GM21515 (cell line): Measurements from ENCODE around the gene ZNF429.
"Not testable (repeated sequence)": the region's sequence is repeated elsewhere in the genome, so short reads cannot be mapped to it uniquely, and the experiment has no call there.

Experiments
- ATAC-seq: cut with Tn5 transposase; IDR thresholded peaks from one replicate; pipeline ENCODE4 v1.9.1; 2021; ENCODE audit not compliant: unreplicated experiment

ZNF429 gene

DNA sequence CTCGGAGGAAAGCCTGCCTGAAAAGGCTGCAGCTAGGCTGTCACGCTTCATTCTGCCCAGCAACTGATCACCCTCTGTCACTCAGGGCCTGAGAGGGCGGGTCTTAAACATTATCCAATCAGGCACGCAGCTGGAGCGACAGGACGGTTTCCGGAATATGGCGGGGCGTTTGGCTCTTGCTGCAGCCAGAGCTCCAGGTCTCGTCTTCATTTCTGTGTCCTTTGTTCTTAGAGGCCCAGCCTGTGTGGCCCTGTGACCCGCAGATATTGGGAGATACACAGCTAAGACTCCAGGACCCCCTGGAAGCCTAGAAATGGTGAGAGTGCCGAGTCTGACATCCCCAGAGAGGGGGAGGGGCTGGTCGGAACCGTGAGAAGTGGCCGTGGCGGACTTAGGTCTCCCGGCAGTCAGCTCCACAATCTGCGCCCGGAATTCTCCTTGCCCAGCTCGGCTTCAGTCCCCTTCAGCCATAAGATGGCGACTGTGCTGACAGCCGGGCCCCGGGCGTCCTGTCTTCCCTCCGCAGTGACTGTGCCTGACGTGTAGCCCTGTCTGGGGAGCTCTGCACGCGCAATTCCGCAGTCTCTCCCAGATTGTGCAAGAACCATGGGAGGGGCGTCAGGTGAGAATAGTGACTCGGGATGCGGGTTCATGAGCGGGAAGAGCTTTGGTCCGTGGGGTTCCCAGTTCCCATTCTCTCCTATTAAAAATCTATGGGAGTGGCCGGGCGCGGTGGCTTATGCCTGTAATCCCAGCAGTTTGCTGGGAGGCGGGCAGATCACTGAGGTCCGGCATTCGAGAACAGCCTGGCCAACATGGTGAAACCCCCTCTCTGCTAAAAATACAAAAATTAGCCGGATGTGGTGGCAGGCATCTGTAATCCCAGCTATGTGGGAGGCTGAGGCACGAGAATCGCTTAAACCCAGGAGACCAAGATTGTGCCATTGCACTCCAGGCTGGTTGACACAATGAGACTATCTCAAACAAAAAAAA lies at the start of gene ZNF429:
TSS of gene ZNF429 (plus strand) at position 144 of the 993 bp plus-strand sequence. CDS start at position 314, 170 bp downstream.
- ATAC-seq = peak; percentile 99

DNA sequence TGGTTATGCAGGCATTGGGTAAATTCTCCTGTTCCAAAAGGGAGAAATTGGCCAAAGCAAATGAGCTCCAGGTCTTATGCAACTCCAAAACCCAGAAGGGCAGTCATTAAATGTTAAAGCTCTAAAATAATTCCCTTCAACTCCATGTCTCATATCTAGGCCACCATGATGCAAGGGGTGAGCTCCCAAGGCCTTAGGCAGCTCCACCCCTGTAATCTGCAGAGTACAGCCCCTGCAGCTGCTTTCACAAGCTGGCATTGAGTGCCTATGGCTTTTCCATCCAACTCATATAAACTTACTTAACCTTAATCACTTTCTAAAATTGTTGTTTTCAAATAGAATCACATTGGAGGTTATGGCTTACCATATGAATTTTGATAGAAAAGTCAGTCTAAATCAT lies 44.7 kb upstream of the ZNF429 start:
- ATAC-seq = no peak

DNA sequence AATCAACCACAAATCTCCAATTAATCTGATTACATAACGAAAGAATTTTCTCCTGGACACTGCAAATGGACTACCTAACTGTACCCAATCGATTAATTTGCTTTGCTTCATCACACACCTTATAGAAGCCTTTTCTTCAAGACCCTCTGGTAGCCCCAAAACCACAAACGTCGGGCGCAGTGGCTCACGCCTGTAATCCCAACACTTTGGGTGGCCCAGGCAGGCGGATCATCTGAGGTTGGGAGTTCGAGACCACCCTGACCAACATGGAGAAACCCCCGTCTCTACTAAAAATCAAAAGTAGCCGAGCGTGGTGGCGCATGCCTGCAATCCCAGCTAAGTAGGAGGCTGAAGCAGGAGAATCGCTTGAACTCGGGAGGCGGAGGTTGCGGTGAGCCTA lies 42.9 kb upstream of the ZNF429 start:
- no peak for ATAC-seq

DNA sequence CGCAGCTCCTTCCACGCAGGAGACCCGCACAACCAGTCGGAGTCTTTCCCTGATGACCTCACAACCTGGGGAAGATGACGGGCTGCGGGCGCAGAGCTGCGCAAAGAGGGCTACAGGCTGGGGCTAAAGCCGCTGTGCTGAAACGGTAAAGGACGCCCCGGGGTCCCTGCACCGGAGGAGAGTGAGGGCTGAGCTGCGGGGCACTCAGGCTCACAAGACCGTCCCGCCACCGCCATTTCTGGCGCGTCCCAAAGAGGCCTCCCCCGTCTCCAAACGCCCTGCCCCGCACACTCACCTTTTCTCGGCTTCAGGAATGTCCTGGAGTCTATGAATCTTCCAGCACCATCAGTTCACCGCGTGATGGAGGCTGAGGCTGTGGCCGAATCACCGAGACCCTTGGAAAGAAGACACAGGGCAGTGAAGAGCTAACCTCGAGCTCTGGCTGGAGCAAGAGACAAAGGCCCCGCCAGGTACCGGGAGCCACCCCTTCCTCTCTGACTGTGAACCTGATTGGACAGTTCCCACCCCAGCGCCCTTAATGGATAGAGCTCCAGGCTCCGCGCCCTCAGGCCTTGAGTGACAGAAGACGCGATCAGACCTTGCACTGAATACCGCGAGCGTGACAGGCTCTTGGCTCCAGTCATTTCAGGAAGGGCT lies 41.8 kb upstream of the ZNF429 start:
- ATAC-seq = no peak

DNA sequence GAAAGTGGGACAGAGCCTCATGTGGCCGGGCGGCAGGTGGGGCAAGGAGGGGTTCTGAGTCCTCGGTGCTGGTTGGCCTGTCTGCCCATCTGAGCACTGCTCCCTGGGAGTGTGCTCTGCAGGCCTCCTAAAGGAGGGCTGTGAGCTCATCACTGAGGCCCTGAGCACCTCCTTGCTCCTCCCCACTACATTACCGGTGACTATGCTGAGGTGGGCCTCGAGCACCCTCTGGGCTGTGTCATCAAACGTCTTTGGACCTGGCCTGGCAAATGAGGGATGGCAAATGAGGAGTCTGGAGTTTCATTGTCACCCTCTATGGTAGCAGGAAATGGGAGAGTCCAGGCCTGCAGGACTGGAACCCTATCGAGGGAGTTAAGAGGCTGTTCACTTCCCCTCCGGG lies 38.8 kb upstream of the ZNF429 start:
- no peak for ATAC-seq

DNA sequence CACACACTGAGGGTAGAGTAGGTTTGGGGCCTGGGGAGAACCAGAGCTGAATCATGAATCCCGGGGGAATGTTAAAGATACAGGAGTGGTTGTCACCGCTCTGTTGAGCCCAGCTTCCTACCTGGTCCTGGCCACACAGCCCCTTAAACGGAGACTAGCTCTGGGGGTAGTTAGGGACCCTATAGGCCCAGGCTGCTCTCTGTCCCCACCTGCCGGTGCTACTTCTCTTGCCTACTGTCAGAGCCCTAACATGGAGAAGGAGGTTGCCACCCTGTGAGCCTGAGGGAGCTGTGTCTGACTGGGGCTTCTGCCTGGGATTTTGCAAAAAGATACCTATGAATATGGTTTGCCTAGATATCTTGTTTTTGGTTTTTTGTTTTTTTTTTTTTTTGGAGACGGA lies 36.6 kb upstream of the ZNF429 start:
- no peak for ATAC-seq

DNA sequence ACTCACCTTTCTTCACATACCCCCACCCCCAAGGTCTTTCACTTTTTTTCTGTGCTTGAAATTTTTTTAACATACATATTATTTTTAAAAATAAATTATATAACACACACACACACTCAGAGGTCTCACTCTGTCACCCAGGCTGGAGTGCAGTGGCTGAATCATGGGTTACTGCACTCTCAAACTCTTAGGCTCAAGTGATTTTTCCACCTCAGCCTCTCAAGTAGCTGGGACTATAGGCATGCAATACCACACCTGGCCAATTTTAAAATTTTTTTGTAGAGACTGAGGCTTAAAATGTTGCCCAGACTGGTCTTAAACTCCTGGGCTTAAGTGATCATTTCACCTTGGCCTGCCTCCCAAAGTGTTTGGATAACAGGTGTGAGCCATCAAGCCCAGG lies 32.9 kb upstream of the ZNF429 start:
- ATAC-seq = no peak

DNA sequence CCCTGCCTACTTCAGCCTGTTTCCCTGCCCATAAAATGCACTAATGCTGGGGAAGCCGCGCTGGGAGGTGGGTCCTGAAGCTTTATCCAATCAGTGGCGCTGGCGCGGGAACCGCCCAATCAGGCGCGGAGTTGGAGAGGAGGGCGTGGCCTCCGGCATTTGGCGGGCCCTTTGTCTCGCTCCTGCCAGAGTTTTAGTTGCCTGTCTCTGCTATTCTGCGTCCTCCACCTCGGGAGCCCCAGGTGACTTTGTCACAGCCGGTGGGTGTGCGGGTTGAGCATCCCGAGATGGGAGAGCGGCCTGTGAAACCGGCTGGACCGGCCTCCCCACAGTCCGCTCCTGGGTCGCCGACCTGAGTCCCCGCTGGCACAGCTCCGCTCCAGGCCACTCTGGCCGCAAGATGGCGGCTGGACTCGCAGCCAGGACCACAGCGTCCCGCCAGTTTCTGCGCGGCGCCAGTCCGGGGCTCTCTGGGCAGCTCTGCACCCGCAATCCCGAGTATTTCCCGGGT lies 30.7 kb upstream of the ZNF429 start:
- no peak for ATAC-seq

DNA sequence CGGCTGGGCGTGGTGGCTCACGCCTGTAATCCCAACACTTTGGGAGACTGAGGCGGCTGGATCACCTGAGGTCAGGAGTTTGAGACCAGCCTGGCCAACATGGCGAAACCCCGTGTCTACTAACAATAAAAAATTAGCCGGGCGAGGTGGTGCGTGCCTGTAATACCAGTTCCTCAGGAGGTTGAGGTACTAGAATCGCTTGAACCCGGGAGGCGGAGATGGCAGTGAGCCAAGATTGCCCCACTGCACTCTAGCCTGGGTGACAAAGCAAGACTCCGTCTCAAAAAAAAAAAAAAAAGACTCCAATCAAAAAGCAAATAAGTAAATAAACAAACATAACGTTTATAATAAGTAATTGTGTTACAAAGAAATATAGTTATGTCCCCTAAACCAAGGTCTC lies 23.0 kb upstream of the ZNF429 start:
- ATAC-seq = not testable (repeated sequence)

DNA sequence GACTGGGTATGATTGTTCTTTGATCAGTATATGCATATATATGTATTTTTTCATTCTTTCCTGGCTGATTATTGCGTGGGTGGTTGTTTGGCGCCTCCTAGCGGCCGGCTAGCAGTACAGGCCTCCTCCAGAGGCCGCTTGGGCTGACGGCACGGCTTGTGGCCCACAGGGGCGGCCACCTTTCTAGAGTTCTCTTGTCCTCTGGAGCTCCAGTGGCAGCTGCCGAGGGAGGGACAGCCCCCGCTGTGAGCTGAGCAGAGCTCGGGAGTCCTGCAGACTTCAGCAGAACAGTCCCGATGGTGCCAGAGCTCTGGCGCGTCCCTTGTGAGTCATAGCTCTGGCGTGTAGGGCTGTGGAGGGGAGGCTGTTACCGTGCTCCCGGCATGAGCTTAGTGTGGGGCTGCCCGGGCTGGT lies 22.5 kb upstream of the ZNF429 start:
- ATAC-seq = no peak

DNA sequence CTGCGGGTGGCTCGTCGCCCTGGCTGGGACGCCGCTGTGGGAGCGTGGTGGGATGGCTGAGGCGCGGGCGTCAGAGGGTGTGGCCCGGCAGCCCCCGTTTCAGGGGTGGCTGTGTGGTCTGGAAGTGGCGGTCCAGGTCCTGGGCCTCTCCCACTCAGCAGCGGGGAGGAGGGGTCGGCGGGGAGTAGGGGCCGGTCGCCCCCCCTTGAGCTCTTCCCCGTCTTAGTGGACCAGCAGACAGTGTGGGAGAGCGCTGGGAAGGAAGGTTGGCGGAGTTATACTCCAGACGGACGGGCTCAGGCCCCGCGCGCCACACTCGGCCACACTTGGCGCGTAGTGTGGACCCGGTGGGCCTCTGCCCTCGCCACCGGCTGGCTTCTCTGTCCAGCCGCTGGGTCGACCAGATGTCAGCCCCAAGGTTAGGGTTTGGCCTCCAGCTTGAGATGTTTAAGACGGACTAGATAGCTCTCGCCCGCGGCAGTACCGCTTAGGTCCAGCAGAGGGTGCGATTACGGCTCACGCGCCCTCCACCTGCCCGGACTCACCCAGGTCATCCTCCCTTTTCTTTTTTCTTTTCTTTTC lies 21.7 kb upstream of the ZNF429 start:
- no peak for ATAC-seq

DNA sequence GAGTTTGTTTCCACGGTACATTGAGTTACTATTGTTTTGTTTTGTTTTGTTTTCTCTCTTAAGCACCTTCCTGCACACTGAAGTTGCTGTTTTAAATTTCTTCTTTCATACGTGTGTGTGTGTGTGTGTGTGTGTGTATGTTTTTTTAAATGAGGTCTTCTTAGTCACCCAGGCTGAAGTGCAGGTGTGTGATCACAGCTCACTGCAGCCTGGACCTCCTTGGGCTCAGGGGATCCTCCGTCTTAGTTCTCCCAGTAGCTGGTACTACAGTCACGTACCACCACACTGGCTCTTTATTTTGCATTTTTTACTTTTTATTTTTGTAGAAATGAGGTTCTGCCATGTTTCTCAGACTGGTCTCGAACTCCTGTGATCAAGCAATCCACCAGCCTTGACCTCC lies 20.8 kb upstream of the ZNF429 start:
- ATAC-seq = no peak

DNA sequence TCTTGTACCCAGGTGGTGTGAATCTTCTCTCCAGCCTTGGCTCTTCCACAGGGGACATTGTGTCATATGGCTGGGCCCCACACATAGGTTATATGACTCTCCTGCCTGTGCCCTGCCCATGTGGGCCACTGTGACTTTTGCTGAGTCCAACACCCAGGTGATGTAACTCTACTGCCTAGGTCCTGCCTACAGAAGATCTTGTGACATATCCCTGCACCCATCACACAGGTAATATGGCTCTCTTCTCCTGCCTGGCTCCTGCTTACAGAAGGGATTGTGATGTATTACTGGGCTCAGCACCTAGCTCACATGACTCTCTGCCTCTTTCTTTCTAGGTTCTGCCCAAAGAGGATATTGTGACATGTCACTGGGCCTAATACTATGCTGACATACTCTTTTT lies 19.5 kb upstream of the ZNF429 start:
- no peak for ATAC-seq

DNA sequence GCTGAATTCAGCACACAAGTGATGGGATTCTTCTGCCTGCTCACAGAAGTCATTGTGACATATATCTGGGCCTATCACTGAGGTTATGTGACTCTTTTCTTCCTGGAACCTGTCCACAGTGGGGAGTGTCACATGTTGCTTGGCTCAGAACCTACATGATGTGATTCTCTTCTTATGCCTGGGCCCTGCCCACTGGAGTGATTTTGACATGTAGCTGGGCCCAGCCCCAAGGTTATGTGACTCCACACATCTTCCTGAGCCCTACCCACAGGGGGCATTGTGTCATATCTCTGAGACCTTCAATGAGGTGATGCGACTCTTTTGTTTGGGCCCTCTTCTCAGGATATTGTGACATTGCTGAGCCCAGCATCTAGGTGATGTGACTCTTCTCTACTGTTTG lies 17.4 kb upstream of the ZNF429 start:
- ATAC-seq = no peak

DNA sequence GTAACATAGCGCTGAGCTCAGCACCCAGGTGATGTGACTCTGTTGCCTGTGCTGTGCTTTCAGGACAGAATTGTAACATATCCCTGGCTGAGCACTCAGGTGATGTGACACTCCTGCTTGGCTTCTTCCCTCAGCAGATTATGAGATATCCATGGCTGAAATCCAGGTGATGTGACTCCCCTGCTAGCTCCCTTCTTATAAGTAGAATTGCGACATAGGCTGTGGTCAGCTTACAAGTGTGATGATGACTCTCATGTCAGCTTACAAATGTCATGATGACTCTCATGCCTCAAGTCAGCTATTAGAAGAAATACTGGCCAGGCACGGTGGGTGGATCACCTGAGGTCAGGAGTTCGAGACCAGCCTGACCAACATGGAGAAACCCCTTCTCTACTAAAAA lies 14.3 kb upstream of the ZNF429 start:
- no peak for ATAC-seq

DNA sequence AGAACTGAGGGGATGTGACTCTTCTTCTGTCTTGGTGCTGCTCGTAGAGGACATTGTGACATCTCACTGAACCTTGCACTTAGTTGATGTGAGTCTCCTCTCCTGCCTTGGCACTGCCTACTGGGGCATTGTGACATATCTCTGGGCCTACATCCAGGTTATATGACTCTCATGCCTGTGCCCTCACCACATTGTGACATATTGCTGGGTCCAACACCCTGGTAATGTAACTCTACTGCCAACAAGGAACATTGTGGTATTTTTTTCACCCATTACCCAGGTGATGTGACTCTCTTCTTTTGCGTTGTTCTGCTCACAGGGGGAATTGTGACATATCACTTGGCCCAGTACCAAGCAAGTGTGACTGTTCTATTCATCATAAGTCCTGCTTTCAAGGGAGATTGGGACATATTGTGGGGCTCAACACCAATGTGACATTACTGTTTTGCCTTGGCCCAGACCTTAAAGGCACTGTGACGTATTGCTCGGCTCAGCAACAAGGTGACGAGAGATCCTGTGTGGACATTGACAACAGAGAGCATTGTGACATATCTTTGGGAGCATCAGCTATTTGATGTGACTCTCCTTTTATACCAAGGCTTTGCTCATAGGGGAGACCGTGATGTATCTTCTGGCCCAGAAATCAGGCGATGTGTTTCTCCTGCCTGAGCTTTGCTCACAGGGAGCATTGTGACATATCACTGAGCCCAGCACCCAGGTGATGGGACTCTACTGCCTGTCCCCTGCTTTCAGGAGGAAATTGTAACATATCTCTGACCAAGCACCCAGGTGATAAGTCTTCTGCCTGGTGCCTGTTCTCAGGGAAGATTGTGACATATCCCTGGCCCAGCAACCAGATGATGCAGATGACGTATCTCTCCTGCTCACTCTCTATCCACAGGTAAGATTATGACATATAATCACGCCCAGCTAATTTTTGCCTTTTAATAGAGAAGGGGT lies 12.2 kb upstream of the ZNF429 start:
- ATAC-seq = no peak

DNA sequence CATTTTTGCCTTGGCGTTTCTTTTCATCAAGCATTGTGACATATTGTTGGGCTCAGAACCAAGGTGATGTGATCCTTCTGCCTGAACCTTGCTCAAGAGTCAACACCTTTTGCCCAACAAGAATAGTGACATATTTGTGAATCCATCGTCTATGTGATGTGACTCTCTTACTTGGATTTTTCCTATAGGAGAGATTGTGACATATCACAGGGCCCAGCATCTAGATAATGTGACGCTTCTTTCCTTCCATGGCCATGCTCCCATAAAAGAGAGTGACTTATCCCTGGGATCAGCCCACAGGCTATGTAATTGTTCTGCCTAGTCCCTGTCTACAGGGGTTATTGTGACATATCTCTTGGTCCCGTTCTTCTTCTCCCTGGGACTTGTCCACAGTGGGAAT lies 8.5 kb upstream of the ZNF429 start:
- no peak for ATAC-seq

DNA sequence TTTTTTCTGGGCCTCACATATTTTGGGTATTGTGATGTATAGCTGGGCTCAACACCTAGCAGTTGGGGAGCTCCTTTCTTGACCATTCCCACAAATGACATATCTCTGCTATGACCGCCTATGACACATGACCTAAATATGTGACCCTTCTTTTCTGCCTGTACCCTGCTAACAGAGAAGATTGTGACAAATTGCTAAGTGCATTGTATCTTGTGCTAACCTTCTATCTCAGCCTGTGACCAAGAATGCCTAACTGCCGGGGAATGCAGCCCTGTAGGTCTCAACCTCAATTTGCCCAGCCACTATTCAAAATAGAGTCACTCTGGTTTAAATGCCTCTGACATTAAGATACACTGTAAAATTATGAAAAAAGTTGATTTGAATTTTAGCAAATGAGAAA lies 6.8 kb upstream of the ZNF429 start:
- ATAC-seq = no peak

DNA sequence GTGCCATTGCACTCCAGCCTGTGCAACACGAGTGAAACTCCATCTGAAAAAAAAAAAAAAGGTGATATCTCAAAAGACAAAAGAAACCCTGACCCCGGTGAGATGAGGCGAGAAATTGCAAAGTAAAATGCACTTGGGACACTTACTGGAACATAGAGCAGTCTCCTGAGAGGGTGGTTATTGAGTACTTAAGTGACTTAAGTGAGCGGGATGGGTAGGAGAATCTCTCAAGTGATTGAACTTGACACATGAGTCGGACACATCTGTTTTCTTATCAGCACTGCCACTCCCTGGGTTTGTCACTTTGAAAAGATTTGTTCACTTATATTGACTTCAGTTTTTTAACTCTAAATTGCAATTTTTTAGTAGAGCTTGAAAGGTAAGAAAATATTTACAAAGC lies 2.8 kb downstream of the ZNF429 start:
- no peak for ATAC-seq

DNA sequence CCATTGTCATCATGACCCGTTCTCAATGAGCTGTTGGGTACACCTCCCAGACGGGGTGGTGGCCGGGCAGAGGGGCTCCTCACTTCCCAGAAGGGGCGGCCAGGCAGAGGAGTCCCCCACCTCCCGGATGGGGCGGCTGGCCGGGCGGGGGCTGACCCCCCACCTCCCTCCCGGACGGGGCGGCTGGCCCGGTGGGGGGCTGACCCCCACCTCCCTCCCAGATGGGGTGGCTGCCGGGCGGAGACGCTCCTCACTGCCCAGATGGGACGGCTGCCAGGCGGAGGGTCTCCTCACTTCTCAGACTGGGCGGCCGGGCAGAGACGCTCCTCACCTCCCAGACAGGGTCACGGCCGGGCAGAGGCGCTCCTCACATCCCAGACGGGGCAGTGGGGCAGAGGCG lies 5.7 kb downstream of the ZNF429 start:
- ATAC-seq = not testable (repeated sequence)

DNA sequence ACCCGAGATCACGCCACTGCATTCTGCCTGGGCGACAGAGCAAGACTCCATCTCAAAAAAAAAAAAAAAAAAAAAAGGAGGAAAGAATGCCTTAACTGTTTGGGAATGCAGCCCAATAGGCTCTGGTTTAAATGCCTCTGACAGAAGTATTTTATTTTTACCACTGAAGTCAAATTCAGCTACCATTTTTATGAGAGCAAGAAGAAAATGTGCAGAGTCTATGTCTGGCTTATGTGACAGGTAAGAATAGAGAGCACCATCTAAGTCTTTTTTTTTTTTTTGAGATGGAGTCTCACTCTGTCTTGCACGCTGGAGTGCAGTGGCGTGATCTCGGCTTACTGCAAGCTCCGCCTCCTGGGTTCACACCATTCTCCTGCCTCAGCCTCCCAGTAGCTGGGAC lies 7.2 kb downstream of the ZNF429 start:
- ATAC-seq = not testable (repeated sequence)
